HepG2 (cell line): ENCODE measurements around the gene KIAA1614. TPM values are rescaled to one million over a fixed set of nuclear protein-coding genes. Genes with fewer than 3 reads are reported as not detected.

Experiments used
- ATAC-seq: fragments of 200-7000 bp; cut with Tn5 transposase; 3 replicates; pipeline ENCODE4 v1.9.1; 2020; ENCODE audit warnings: mild to moderate bottlenecking, moderate library complexity
- BruUV-seq: library from RNA; stranded (reverse); fragments of 400-500 nt; replicated peaks from 2 replicates; lab custom pipeline; 2021; lab: Mats Ljungman, UMichigan
- CTCF ChIA-PET: fragments of 300-600 bp; formaldehyde crosslinking; extraction: SDS; loops from one replicate; lab custom pipeline; 2021; ENCODE audit warnings: low total read pairs, inconsistent platforms, low intra/inter-chr PET ratio; lab: Yijun Ruan, JAX
- POLR2A ChIA-PET: fragments of 350-600 bp; sonication (Branson Sonifier 250); formaldehyde crosslinking; loops from one replicate; lab custom pipeline; 2020; ENCODE audit warnings: antibody characterized with exemption, inconsistent platforms; lab: Yijun Ruan, JAX
- DNase-seq: peaks from one replicate; pipeline ENCODE4 v3.0.0-alpha.2; 2015; ENCODE audit warnings: low spot score
- FAIRE-seq: peaks from 3 replicates; lab custom pipeline; 2011; peaks lifted over from hg19 to GRCh38; lab: Jason Lieb, UNC
- H2AFZ ChIP-seq: one replicate; pipeline ENCODE4 v1.6.1; 2011; ENCODE audit warnings: low read length, inconsistent platforms
- H3K27ac ChIP-seq: fragments of 300-600 bp; 3 replicates; pipeline ENCODE4 v1.8.0; 2011; ENCODE audit warnings: mixed run types, mild to moderate bottlenecking, mixed read lengths, low read length, inconsistent platforms; ENCODE audit not compliant: insufficient read depth; ENCODE audit errors: extremely low read length
- H3K27me3 ChIP-seq, 2 experiments: fragments of 200-600 bp in 1 of 2; 2 replicates in 1 of 2; 3 replicates in 1 of 2; pipeline versions ENCODE4 v1.6.0 to v1.8.0; 2011; ENCODE audit warnings: low read length in 2 of 2, mild to moderate bottlenecking in 2 of 2, moderate library complexity in 2 of 2, inconsistent platforms in 1 of 2; ENCODE audit not compliant: insufficient read depth in 2 of 2, control insufficient read depth in 1 of 2
- H3K36me3 ChIP-seq, 2 experiments: fragments of 200-600 bp in 1 of 2; replicated peaks in 1 of 2; 2 replicates in 1 of 2; 3 replicates in 1 of 2; pipeline versions ENCODE4 v1.5.1 to v1.8.0; 2011; ENCODE audit warnings: low read length in 2 of 2, inconsistent platforms in 1 of 2; ENCODE audit not compliant: insufficient read depth in 2 of 2, control insufficient read depth in 1 of 2
- H3K4me1 ChIP-seq: 2 replicates; pipeline ENCODE4 v1.5.1; 2012; ENCODE audit warnings: low read length, inconsistent platforms; ENCODE audit not compliant: insufficient read depth
- H3K4me2 ChIP-seq: 2 replicates; pipeline ENCODE4 v1.6.0; 2011; ENCODE audit warnings: low read depth, low read length, inconsistent platforms
- H3K4me3 ChIP-seq, 3 experiments: fragments of 200-600 bp in 1 of 3; sonication (generic), shearing (Covaris generic) in 1 of 3; replicated peaks in 1 of 3; 2 replicates each; pipeline ENCODE4 v1.5.1; 2011 to 2016; ENCODE audit warnings: low read length in 3 of 3, inconsistent platforms in 2 of 3, low read depth in 2 of 3, mild to moderate bottlenecking in 2 of 3, control low read depth in 1 of 3, mixed read lengths in 1 of 3; ENCODE audit not compliant: insufficient read depth in 1 of 3
- H3K79me2 ChIP-seq: one replicate; pipeline ENCODE4 v1.6.1; 2011; ENCODE audit warnings: low read length, inconsistent platforms; ENCODE audit not compliant: insufficient read depth
- H3K9ac ChIP-seq: 2 replicates; pipeline ENCODE4 v1.6.0; 2011; ENCODE audit warnings: mild to moderate bottlenecking, low read depth, low read length, inconsistent platforms; ENCODE audit not compliant: insufficient read depth
- H3K9me3 ChIP-seq: 2 replicates; pipeline ENCODE4 v1.5.1; 2012; ENCODE audit warnings: mild to moderate bottlenecking, low read length
- H4K20me1 ChIP-seq: 2 replicates; pipeline ENCODE4 v1.6.0; 2011; ENCODE audit warnings: inconsistent platforms, mild to moderate bottlenecking, low read length, moderate library complexity; ENCODE audit not compliant: insufficient read depth
- AGO2 ChIP-seq: fragments of 200-400 bp; formaldehyde crosslinking; optimal IDR thresholded peaks from 2 replicates; pipeline ENCODE3; 2017; ENCODE audit warnings: mild to moderate bottlenecking, low read depth, low read length, moderate library complexity
- ARNT2 ChIP-seq: sonication (generic); formaldehyde crosslinking; IDR thresholded peaks from 2 replicates; pipeline ENCODE4 v1.8.0; 2022; ENCODE audit warnings: mild to moderate bottlenecking, low read depth, missing genetic modification reagents, moderate library complexity
- BORCS8-MEF2B ChIP-seq: sonication (generic); formaldehyde crosslinking; IDR thresholded peaks from 2 replicates; pipeline ENCODE4 v1.8.0; 2022; ENCODE audit warnings: mild to moderate bottlenecking, missing genetic modification reagents
- FOXA1 ChIP-seq, 2 experiments: fragments of 450-650 bp in 1 of 2; sonication (generic) in 1 of 2; formaldehyde crosslinking in 1 of 2; IDR thresholded peaks; 2 replicates each; pipeline versions ENCODE4 v1.4.0 to v1.6.1; 2016 to 2020; ENCODE audit warnings: missing genetic modification reagents in 1 of 2
- FOXK1 ChIP-seq: sonication (generic); formaldehyde crosslinking; IDR thresholded peaks from 2 replicates; pipeline ENCODE4 v1.4.0; 2020; ENCODE audit warnings: low read depth, missing genetic modification reagents, borderline replicate concordance
- ISX ChIP-seq: sonication (generic); formaldehyde crosslinking; conservative IDR thresholded peaks from 2 replicates; pipeline ENCODE4 v1.5.0; 2020; ENCODE audit warnings: missing genetic modification reagents
- KDM2A ChIP-seq: sonication (generic); formaldehyde crosslinking; IDR thresholded peaks from 2 replicates; pipeline ENCODE4 v1.4.0; 2020; ENCODE audit warnings: low read depth, missing genetic modification reagents, borderline replicate concordance
- MTF1 ChIP-seq: sonication (generic); formaldehyde crosslinking; IDR thresholded peaks from 2 replicates; pipeline ENCODE4 v1.5.0; 2020; ENCODE audit warnings: missing genetic modification reagents
- NCOA2 ChIP-seq: sonication (generic); formaldehyde crosslinking; IDR thresholded peaks from 2 replicates; pipeline ENCODE4 v1.8.0; 2022; ENCODE audit warnings: inconsistent platforms
- RFX5 ChIP-seq: IDR thresholded peaks from 2 replicates; pipeline ENCODE4 v1.6.1; 2011; ENCODE audit warnings: low read depth, low read length, improper control_type of control experiment
- RFXANK ChIP-seq: IDR thresholded peaks from 2 replicates; pipeline ENCODE4 v1.6.1; 2016
- SNAPC2 ChIP-seq: sonication (generic); formaldehyde crosslinking; IDR thresholded peaks from 2 replicates; pipeline ENCODE4 v1.8.1; 2022; ENCODE audit warnings: mild to moderate bottlenecking, missing genetic modification reagents
- THAP11 ChIP-seq: IDR thresholded peaks from 2 replicates; pipeline ENCODE4 v1.6.1; 2016; ENCODE audit warnings: missing biosample characterization, missing genetic modification reagents
- ZBTB14 ChIP-seq: sonication (generic); formaldehyde crosslinking; IDR thresholded peaks from 2 replicates; pipeline ENCODE4 v1.4.0; 2020; ENCODE audit warnings: missing genetic modification reagents
- ZBTB7A ChIP-seq: sonication (generic); formaldehyde crosslinking; IDR thresholded peaks from 2 replicates; pipeline ENCODE4 v1.8.0; 2022; ENCODE audit warnings: mild to moderate bottlenecking, missing genetic modification reagents
- ZFP36 ChIP-seq: fragments of 150-350 bp; IDR thresholded peaks from 2 replicates; pipeline ENCODE4 v1.6.1; 2018; ENCODE audit warnings: borderline replicate concordance, low read length, low read depth; ENCODE audit not compliant: partially characterized antibody
- ZFP36L2 ChIP-seq: sonication (generic); formaldehyde crosslinking; IDR thresholded peaks from 2 replicates; pipeline ENCODE4 v1.4.0; 2020; ENCODE audit warnings: missing genetic modification reagents
- ZFP90 ChIP-seq: sonication (generic); formaldehyde crosslinking; IDR thresholded peaks from 2 replicates; pipeline ENCODE4 v1.8.0; 2022; ENCODE audit warnings: missing genetic modification reagents, mild to moderate bottlenecking, inconsistent platforms, borderline replicate concordance
- ZNF282 ChIP-seq: fragments of 450-650 bp; IDR thresholded peaks from 2 replicates; pipeline ENCODE4 v1.6.1; 2018; ENCODE audit not compliant: partially characterized antibody
- ZNF34 ChIP-seq: sonication (generic); formaldehyde crosslinking; IDR thresholded peaks from 2 replicates; pipeline ENCODE4 v1.4.0; 2020; ENCODE audit warnings: mild to moderate bottlenecking, missing genetic modification reagents, borderline replicate concordance
- ZNF432 ChIP-seq: sonication (generic); formaldehyde crosslinking; IDR thresholded peaks from 2 replicates; pipeline ENCODE4 v1.5.0; 2020; ENCODE audit warnings: missing genetic modification reagents, mild to moderate bottlenecking, borderline replicate concordance
- ZNF558 ChIP-seq: sonication (generic); formaldehyde crosslinking; IDR thresholded peaks from 2 replicates; pipeline ENCODE4 v1.9.0; 2022; ENCODE audit warnings: mild to moderate bottlenecking, missing genetic modification reagents, borderline replicate concordance
- ZNF749 ChIP-seq: sonication (generic); formaldehyde crosslinking; IDR thresholded peaks from 2 replicates; pipeline ENCODE4 v1.8.0; 2022; ENCODE audit warnings: mild to moderate bottlenecking, missing genetic modification reagents, moderate library complexity, borderline replicate concordance
- ZSCAN31 ChIP-seq: sonication (generic); formaldehyde crosslinking; IDR thresholded peaks from 2 replicates; pipeline ENCODE4 v1.5.0; 2020; ENCODE audit warnings: low read depth, mild to moderate bottlenecking, missing genetic modification reagents
- WGBS: methylation state at CpG from one replicate; pipeline ENCODE4 v1.1.6; 2017; ENCODE audit warnings: low lambda C conversion rate; 5-methylcytosine and 5-hydroxymethylcytosine counted together
- in situ Hi-C: cut with HindIII; loops from 2 replicates; pipeline ENCODE4 v1.10.0; 2017; ENCODE audit warnings: low pct_unique_long_range_greater_than_20kb; ENCODE audit not compliant: extremely low pct_ligation_motif_present
- intact Hi-C: fragments of 100-400 bp; cut with micrococcal nuclease; formaldehyde crosslinking; loops from one replicate; pipeline ENCODE4 v1.10.0; 2022; ENCODE audit not compliant: unreplicated experiment
- polyA plus RNA-seq, 8 experiments: library from polyadenylated mRNA; depleted of rRNA in 3 of 8; stranded (reverse) in 7 of 8; unstranded in 1 of 8; fragments of >200 nt; fragmentation: Illumina TruSeq in 4 of 8; extraction: Trizol in 4 of 8; gene quantifications; 2 replicates each; pipeline versions ENCODE4 v1.2.1 to v1.2.3, GENCODE V29; 2011 to 2016; ENCODE audit warnings: low read depth in 4 of 8, missing spikeins in 1 of 8, mixed read lengths in 1 of 8; ENCODE audit not compliant: insufficient read depth in 1 of 8
- total RNA-seq, 5 experiments: library from RNA; depleted of rRNA; stranded (reverse); fragments of >200 nt; fragmentation: Illumina TruSeq; extraction: Trizol; gene quantifications; 2 replicates each; pipeline ENCODE4 v1.2.3, GENCODE V29; 2016; ENCODE audit warnings: low read depth in 1 of 5
- TF ChIP-seq, protein P1 (sequence below): sonication (generic); formaldehyde crosslinking; IDR thresholded peaks from 2 replicates; pipeline ENCODE4 v1.4.0; 2020; ENCODE audit warnings: missing genetic modification reagents
- TF ChIP-seq, protein P2 (sequence below): sonication (generic); formaldehyde crosslinking; IDR thresholded peaks from 2 replicates; pipeline ENCODE4 v1.5.0; 2020; ENCODE audit warnings: missing genetic modification reagents, mild to moderate bottlenecking, borderline replicate concordance

The KIAA1614 gene
- total and polyA plus RNA-seq, 2 of the 13 experiments (the other 11 are each of a cell fraction or from before 2014, with no cell fraction given): 0.15 to 0.77 TPM

- TF ChIP-seq ZNF558 (no peak), ZBTB14 (CRISPR knock-in tag) (no peak), KDM2A (CRISPR knock-in tag) (no peak), ZNF749 (no peak), MTF1 (no peak), ZNF282 (no peak), ISX (no peak), AGO2 (no peak), ZNF432 (CRISPR knock-in tag) (no peak), SNAPC2 (CRISPR knock-in tag) (no peak), ZFP36 (no peak), ZFP90 (CRISPR knock-in tag) (no peak)
- TF ChIP-seq, protein P1, sequence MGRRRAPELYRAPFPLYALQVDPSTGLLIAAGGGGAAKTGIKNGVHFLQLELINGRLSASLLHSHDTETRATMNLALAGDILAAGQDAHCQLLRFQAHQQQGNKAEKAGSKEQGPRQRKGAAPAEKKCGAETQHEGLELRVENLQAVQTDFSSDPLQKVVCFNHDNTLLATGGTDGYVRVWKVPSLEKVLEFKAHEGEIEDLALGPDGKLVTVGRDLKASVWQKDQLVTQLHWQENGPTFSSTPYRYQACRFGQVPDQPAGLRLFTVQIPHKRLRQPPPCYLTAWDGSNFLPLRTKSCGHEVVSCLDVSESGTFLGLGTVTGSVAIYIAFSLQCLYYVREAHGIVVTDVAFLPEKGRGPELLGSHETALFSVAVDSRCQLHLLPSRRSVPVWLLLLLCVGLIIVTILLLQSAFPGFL (CRISPR knock-in tag): no peak
- TF ChIP-seq, all 625 proteins: peak for 0
Observed at GRCh38 chr1:180945151-180945550, 32.5 kb downstream of the KIAA1614 start (continued).

GRCh38 chr1:180945551-180945950 lies 32.9 kb downstream of the KIAA1614 start:
- H3K4me1 ChIP-seq: no peaks in the 10 kb centered on the region
- intact Hi-C loops: no loop called here
- BruUV-seq: no TSS peak
- no peaks in the 10 kb centered on the region for H3K9me3 ChIP-seq
- H3K27ac ChIP-seq: no peak overlapping the region
- H3K27me3 ChIP-seq: no peaks in the 10 kb centered on the region
- in situ Hi-C loops: no loop called here
- FAIRE-seq (no peak), DNase-seq (no peak), ATAC-seq (no peak)
- H4K20me1 ChIP-seq: no peaks in the 10 kb centered on the region
- 90% methylated on average over 3 of the region's 8 CpGs for WGBS
- H2AFZ ChIP-seq: no peak overlapping the region
- CTCF ChIA-PET: no interaction called here
- H3K79me2 ChIP-seq: no peaks in the 10 kb centered on the region
- peaks cover 1 to 7% of the 10 kb centered on the region in 2 experiments; a peak in 1 of 5 replicates for H3K36me3 ChIP-seq
- H3K4me3 ChIP-seq: no peak overlapping the region
- H3K4me2 ChIP-seq: no peak overlapping the region
- POLR2A ChIA-PET: no interaction called here
- H3K9ac ChIP-seq: no peak overlapping the region
- no peak for TF ChIP-seq RFX5
- TF ChIP-seq, protein P2, sequence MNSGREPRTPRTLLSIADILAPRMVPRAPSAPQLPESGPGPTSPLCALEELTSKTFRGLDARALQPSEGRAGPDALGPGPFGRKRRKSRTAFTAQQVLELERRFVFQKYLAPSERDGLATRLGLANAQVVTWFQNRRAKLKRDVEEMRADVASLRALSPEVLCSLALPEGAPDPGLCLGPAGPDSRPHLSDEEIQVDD: no peak
- no peak for TF ChIP-seq ZFP36L2 (CRISPR knock-in tag)
- TF ChIP-seq THAP11: no peak
- TF ChIP-seq NCOA2 (CRISPR knock-in tag): no peak
- TF ChIP-seq ZBTB7A (CRISPR knock-in tag): no peak
- no peak for TF ChIP-seq BORCS8-MEF2B (CRISPR knock-in tag)
- TF ChIP-seq FOXK1 (CRISPR knock-in tag): no peak
- no peak for TF ChIP-seq FOXA1 (IDR thresholded peaks at IDR 0.05)
- TF ChIP-seq FOXA1 (CRISPR knock-in tag; IDR thresholded peaks at IDR 0.05): no peak
- TF ChIP-seq RFXANK (CRISPR knock-in tag): no peak
- TF ChIP-seq ARNT2: no peak
- TF ChIP-seq ZNF34 (CRISPR knock-in tag): no peak
- no peak for TF ChIP-seq ZSCAN31 (CRISPR knock-in tag)
